Measurements from ENCODE around the gene BRD9.
"Not testable (repeated sequence)": the region's sequence is repeated elsewhere in the genome, so short reads cannot be mapped to it uniquely, and the experiment has no call there.

Gene BRD9

GRCh38 chr5:922436-923280 is 30.1 kb upstream of the BRD9 start:
- DNase-seq (ENCODE audit: low read depth) = no peak

GRCh38 chr5:921456-922435 is 29.1 kb upstream of the BRD9 start:
- DNase-seq (ENCODE audit: low read depth) = no peak

GRCh38 chr5:920321-920720 is 27.7 kb upstream of the BRD9 start:
- no peak for DNase-seq (ENCODE audit: low read depth)

- DNase-seq (ENCODE audit: low read depth) = no peak
Observed at GRCh38 chr5:919356-920000, 26.9 kb upstream of the BRD9 start.

GRCh38 chr5:918717-919116 is 26.1 kb upstream of the BRD9 start:
- not testable (repeated sequence) for DNase-seq (ENCODE audit: low read depth)

GRCh38 chr5:916441-917293 is 24.1 kb upstream of the BRD9 start:
- DNase-seq (ENCODE audit: low read depth) = no peak

GRCh38 chr5:915946-916345 is 23.3 kb upstream of the BRD9 start:
- no peak for DNase-seq (ENCODE audit: low read depth)

GRCh38 chr5:915346-915745 is 22.7 kb upstream of the BRD9 start:
- not testable (repeated sequence) for DNase-seq (ENCODE audit: low read depth)

- no peak for DNase-seq (ENCODE audit: low read depth)
Observed at GRCh38 chr5:914612-915011, 22.0 kb upstream of the BRD9 start.

GRCh38 chr5:914174-914573 is 21.6 kb upstream of the BRD9 start:
- DNase-seq (ENCODE audit: low read depth) = no peak

- DNase-seq (ENCODE audit: low read depth) = no peak
Observed at GRCh38 chr5:912280-913091, 19.9 kb upstream of the BRD9 start.

- no peak for DNase-seq (ENCODE audit: low read depth)
Observed at GRCh38 chr5:911601-912000, 19.0 kb upstream of the BRD9 start.

GRCh38 chr5:910769-911160 is 18.2 kb upstream of the BRD9 start:
- no peak for DNase-seq (ENCODE audit: low read depth)

- no peak for DNase-seq (ENCODE audit: low read depth)
Observed at GRCh38 chr5:909994-910768, 17.6 kb upstream of the BRD9 start.

GRCh38 chr5:909086-909485 is 16.5 kb upstream of the BRD9 start:
- DNase-seq (ENCODE audit: low read depth) = no peak

- DNase-seq (ENCODE audit: low read depth) = no peak
Observed at GRCh38 chr5:908172-908571, 15.6 kb upstream of the BRD9 start.

- no peak for DNase-seq (ENCODE audit: low read depth)
Observed at GRCh38 chr5:907366-907910, 14.8 kb upstream of the BRD9 start.

GRCh38 chr5:905139-905642 is 12.6 kb upstream of the BRD9 start:
- no peak for DNase-seq (ENCODE audit: low read depth)

GRCh38 chr5:903756-904096 is 11.1 kb upstream of the BRD9 start:
- DNase-seq (ENCODE audit: low read depth) = no peak

Measured in CMK (cell line).